Right renal cortex interstitium (tissue), 3 donors: ENCODE results near the gene ALPG. TPM values are rescaled to one million over a fixed set of nuclear protein-coding genes. Genes with fewer than 3 reads are reported as not detected.
"Not testable (repeated sequence)": the region's sequence is repeated elsewhere in the genome, so short reads cannot be mapped to it uniquely, and the experiment has no call there.

Experiments used
- DNase-seq, 3 donors: peaks; one replicate each; pipeline ENCODE4 v3.0.0-alpha.2; 2013; ENCODE audit warnings: low read depth in 3 of 3, low spot score in 2 of 3
- polyA plus RNA-seq, 3 donors: library from polyadenylated mRNA; unstranded; fragments of 120-200 nt; gene quantifications; one replicate each; pipeline ENCODE4 v1.2.1, GENCODE V29; 2013; ENCODE audit not compliant: insufficient read length in 3 of 3

Gene ALPG
- not detected for polyA plus RNA-seq

- DNase-seq, result no peak
Measured at GRCh38 chr2:232406556-232407310, at the start of gene ALPG. Gene ALPG (plus strand): TSS chr2:232406844. CDS start chr2:232406895, 51 bp downstream.

GRCh38 chr2:232361646-232362045, 45.0 kb upstream of the ALPG start:
- DNase-seq, result no peak

GRCh38 chr2:232362174-232362900, 44.3 kb upstream of the ALPG start:
- no peak for DNase-seq

DNA sequence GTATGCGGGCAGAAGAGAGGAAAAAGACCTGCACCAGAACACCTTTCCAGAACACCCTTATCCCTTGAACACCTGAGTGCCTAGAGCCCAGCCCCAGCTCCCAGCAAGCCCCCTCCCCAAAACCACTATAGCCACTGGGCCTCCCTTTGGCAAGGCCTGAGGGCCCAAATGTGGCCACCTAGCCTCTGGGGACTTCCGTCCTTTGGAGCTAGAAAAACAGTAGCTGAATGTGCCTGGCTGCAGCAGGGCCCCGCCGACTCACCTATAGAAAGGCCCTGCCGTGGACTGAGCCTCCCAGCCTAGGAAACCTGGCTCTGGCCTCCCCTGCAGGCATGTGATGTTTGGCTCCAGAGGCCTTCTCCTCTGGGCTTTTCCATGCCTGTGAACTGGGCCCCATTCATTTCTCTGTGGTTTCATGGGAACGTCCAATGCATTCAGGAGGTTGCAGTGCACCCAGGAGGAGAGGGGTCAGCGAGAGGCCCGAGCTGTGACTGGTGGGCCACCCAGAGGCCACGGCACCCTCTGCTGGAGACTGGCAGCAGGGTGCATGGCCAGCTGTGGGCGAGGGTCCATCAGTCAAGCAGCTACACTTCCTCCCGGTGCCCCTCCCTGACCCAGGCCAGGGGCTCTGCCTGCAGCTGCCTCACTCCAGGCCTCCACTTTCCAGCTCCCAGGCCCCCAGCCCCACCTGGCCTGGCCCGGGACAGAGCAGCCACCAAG, 43.4 kb upstream of the ALPG start:
- DNase-seq, result not testable (repeated sequence)

DNA sequence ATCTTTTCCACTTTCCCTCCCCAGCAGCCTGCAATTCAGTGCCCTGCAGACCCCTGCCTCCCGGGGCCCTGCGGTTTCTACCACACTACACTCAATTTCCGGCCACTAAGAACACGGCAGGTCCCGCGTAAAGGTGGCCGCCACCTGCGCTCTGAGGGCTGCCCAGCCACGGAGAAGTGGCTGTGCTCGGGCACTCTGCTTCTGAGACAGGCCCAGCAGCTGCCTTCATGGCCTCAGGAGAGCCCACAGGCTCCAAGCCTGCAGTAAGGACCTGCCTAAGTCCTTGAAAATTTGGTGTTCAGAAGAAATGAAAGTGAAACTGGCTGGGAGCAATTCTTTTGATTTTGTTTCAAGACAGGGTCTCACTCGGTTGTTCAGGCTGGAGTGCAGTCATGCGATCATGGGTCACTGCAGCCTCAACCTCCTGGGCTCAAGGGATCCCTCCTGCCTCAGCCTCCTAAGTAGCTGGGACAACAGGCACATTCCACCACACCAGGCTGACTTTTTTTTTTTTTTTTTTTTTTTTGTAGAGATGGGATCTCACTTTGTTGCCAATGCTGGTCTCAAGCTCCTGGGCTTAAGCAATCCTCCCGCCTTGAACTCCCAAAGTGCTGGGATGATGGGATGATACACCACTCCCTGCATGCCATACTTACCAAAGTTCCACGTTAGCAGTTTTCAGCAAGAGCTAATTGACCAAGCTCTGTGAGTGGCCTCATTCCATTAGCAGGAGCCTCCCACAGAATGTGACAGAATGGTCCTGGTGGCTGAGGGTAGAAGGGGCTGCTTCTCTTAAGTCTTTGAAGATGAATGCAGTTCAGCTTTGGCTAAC, 42.6 kb upstream of the ALPG start:
- no peak for DNase-seq

GRCh38 chr2:232364806-232365594, 41.6 kb upstream of the ALPG start:
- DNase-seq, result not testable (repeated sequence)

DNA sequence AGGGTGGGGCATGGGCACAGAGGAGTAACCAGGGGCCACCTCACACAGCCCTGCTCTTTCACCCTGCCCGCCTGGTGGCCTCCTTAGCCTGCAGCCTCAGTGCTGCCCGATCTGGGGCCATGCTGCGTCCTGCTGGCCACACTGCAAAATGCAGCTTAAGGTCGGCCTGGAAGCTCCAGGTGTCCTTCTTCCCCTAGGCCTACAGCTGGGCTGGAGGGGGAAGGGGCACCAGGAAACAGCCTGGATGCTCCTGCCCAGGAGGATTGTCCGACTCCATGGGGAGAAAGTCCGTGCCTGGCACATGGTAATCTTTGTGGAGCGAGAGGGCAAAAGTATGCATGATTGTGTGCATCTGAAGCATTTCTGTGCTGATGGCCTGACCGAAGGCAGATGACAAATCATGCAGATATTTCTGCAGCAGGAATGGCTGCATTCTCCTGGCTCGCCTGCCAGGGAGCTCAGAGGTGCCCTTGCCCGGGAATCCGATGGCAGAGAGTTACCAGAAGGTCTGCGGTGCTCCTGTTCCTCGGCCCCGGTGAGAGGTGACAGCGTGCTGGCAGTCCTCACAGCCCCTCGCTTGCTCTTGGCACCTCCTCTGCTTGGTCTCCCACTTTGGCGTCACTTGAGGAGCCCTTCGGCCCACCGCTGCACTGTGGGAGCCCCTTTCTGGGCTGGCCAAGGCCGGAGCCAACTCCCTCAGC, 40.9 kb upstream of the ALPG start:
- DNase-seq, result no peak

- DNase-seq, result not testable (repeated sequence)
Measured at GRCh38 chr2:232366461-232366860, 40.2 kb upstream of the ALPG start.

GRCh38 chr2:232367016-232367415, 39.6 kb upstream of the ALPG start:
- no peak for DNase-seq

GRCh38 chr2:232367591-232368233, 38.9 kb upstream of the ALPG start:
- no peak for DNase-seq

DNA sequence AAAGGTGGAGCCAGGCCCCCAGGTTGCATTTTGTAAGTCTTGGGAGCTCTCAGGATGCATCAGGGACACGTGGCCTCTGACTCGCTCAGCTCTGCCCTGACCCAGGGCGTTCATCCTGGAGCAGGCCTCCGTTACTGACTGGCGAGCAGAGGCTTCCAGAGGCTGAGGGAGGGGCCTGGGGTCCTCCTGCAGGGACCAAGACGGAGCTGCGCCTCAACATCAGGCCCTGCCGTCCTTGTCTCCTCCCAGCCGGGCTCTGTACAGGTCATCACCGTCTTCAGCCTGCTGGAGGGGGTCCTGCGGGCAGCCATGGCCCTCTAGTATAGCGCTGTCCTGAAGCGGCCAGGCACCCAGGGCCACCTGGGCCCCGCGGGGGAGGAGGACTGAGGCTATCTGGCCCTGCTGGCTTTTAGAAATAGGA, 38.3 kb upstream of the ALPG start:
- no peak for DNase-seq

DNA sequence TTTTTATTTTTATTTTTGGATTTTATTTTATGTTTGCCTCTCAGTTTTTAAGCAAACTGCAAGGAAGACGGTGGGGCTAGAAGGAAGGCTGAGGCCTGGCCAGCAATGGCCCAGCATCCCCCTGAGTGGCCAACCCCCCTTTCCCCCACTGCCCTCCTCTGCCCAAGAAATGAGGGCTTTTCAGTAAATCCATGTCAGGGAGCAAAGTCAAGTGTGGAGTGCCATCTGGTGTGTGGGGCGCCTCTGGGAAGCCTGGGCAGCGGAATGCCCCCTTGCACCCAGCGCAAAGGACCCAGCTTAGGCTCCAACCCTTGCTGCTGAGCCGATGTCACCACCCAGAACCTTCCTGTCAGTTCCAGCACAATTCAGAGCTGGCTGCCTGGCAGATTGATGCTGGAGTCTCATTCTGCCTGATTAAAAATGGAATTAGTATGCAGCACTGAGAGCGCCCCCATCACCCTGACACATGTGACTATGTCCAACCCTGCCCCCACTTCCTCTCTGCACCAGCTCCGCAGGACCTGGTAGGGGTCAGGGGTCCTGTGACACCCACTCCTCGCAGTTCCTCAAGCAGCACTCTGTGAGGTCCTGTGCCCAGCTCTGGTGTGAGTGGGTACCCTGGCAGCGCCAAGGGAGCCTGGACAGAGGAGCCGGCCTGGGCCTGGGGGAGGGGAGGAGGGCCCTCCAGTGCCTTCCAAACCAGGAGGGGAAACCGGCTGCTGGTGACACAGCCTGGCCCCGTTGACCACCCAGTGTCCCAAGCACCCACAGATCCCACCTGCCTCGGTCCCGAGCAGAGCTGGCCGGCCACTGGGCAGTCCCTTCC, 37.3 kb upstream of the ALPG start:
- no peak for DNase-seq

- not testable (repeated sequence) for DNase-seq
Measured at GRCh38 chr2:232370007-232370406, 36.6 kb upstream of the ALPG start.

DNA sequence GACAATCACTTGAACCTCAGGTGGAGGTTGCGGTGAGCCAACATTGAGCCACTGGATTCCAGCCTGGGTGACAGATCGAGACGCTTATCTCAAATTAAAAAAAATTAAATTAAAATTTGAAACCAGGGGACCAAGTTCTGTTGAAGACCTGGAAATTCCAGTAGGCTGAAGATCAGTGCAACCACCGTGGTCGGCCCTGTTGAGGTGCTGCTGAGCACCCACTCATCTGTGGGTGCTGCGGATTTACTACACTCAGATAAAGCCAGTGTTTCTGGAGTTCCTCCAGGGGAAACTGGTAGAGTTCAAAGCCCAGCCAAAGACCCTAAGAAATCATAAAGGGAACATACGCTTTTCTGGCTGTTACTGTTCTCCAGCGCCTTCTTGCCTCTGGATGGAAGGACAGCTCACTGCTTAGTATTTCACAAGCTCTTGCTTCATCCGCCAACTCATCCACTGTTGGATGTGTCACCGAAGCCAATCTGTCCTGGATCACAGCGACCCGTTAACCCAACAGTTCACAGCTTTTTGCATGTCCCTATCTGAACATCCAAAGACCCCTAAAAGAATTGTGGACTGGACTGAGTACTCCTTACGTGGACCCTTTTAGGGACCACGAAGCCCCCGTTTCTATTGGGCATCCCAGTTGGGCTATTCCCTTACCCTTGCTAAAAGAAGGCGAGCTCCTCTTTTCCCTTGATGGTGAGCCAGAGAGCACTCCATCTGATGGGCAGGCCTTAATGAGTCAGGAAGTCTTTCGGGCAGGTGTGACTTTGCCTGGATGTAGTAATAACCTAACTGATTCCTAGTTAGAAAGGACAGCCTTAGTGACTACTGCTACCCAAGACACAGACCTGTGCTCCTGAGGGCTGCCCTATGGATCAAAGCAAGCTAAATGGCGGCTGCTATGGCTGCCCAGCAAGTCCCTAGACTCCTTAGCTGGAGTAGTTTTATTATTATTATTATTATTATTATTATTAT, 34.1 kb upstream of the ALPG start:
- no peak for DNase-seq

DNA sequence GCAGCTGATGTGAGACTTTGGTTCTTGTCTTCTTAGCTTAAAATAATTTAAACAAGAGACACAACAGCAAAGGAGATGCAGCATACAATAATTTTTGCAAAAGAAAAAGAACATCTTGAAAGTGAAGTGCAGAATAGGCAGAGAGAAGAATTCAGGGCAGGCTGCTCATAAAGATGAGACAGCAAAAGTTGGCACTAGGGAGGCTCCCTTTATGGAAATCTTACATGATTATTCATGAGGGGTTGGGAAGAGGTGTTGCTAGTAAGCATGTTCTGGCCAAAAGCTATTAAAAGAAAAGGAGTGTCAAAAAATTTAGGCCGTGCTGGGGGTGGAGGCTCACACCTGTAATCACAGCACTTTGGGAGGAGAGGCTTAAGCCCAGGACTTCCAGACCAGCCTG, 32.3 kb upstream of the ALPG start:
- DNase-seq, result no peak

DNA sequence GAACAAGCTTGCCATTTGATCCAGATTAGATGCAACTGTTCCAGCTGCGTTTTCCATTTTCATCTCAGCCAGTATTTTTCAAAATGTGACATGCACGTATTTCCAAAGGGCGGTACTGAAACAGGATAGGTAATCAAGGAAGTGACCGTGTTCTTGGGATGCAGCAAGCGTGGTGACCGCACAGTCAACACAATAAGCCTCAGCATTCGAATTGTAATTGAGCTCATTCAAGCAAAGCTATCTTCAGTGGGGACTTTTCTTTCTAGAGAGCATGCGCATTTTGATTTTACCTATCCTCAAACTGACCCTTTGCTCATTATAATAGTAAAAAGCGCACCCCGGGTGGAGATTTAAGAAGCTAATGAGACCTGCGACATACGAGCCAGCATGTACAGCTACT, 31.5 kb upstream of the ALPG start:
- no peak for DNase-seq

DNA sequence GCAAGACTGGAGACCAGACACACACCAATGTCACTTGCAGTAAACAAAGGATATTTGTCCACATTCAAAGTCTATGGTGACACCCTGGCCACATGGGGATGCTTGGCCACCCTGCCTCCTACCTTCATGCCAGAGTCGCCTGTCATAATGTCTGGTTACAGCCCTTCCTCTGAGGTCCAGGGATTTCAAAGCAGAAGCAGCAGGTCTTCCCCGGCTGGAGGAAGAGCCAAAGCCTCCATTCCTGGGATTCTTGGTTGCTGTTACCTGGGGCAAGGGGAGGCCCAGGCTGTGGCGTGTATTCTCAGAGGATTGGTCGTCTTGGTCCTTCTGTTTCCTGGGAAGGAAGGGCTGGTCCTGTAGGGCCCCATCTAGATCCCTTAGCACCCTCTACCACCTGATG, 30.4 kb upstream of the ALPG start:
- DNase-seq, result no peak
